Measurements from ENCODE around the gene KDM4B.

Gene KDM4B

DNA sequence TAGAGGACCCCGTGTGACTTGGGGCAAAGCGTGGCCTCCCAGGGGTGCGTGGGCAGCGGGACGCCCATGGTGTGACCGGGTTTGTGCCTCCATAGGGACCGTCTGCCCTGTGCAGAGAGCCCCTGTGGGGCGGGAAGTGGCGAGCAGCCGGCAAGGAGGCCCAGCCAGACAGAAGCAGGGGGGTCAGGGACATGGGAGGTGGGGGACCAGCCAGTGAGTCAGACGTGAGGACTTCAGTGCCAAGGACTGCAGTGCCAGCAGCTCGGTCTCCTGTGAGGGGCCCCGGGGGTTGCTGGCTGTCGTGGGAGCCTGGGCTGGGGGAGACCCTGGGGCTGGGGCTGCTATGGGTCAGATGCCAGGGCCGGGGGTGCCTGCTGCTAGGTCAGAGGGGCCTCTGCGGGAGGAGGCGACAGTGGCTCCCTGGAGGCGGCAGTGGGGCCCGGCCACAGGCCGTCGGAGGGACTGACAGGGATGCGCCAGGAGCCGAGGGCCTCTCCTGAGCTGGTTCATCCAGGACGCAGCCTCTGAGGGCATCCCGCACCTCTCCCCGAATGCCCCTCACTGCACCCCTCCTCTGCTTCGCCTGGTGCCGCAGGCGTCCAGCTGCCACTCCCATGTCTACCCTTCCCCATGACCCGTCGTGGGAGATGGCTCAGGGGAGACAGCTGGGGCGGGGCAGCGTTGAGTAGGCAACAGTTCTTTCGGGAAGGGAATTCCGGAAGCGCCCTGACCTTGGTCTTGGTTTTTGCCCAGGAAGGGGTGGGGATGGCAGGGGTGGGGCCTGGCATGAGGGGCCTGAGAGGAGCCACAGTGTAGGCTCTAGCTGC lies 80.0 kb downstream of the KDM4B start:
- DNase-seq (ENCODE audit: low read depth in 2 of 2, low spot score in 1 of 2), result no peak

DNA sequence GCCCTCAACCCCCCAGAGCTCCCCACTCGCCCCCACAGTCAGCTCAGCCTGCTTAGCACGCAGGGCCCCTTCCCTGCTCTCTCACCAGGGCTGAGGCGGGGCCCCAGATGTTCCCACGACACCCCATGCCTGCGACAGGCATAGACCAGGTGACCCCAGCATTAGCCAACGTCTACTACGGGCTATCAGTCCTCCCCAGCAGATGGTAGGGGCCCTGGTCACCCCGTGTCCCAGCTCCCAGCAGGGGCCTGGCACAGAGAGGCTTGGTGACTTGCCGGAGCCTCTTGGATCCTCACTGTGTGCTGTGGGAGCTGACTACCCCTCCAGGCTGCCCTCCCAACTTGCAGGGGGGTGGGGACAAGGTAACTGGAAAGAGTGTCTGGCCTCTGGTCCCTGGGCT lies 80.6 kb downstream of the KDM4B start:
- DNase-seq (ENCODE audit: low read depth in 2 of 2, low spot score in 1 of 2), result no peak

DNA sequence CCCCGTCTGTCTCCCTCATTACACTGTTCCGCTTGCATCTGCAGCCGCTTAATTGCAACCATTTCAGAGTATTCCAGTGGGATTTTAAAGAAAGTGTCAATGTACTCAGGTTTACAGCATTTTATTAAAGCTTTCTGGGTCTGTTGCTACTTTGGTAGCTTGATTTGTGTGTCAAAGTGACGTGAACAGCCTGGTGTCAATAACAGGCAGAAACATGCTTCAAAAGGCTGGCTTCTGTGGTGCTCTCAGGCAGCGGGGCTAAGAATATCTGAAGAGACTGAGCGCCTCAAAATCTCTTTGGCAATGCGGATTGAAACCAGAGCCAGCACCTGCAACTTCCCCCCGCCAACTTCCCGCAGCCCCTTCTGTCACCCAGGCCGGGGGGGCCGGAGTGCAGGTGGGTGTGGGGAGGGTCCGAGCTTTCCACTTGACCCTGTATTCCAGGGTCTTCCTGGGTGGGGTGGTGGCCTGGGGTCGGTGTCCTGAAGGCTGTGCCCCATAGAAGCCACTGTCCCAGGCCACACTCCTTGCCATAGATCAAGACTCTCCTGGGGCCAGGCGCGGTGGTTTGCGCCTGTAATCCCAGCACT lies 81.2 kb downstream of the KDM4B start:
- DNase-seq (ENCODE audit: low read depth in 2 of 2, low spot score in 1 of 2), result no peak

DNA sequence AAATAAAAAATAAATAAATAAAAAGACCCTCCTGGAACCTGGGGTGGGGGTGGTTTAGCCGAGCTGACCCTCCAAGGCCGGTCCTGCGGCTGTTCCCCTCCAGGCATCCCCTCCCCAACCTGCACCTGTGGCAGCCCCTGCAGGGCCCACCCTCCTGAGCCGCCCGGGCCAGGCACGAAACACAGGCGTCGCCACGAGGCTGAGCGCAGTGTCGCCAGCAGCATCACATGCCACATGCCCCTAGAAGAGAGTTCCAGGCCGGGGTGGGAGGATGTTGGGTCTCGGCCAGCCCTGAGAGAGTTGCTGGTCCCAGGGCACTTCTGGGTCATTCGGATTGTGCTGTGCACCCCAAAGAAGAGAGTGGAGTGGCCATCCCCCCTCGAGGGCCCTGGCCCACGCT lies 82.0 kb downstream of the KDM4B start:
- no peak for DNase-seq (ENCODE audit: low read depth in 2 of 2, low spot score in 1 of 2)

DNA sequence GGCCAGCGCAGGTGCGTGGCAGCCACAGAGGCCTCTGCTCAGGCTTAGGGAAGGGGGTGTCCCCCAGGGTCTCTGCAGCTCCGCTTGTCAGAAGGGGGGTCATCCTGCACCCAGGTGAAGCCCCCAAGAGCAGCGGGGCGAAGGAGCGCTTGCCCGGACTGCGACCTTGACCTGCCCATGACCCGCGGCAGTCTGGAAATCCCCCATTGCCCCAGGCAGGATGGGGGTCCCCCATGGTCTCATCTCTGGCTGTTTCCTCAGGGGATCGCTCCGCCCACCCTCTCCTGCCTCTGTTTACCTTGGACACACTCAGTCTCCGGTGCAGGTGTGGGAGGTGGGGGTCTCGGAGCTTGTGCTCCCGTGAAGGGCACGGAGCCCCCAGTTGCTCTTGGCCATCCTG lies 82.7 kb downstream of the KDM4B start:
- DNase-seq (ENCODE audit: low read depth in 2 of 2, low spot score in 1 of 2), result no peak

DNA sequence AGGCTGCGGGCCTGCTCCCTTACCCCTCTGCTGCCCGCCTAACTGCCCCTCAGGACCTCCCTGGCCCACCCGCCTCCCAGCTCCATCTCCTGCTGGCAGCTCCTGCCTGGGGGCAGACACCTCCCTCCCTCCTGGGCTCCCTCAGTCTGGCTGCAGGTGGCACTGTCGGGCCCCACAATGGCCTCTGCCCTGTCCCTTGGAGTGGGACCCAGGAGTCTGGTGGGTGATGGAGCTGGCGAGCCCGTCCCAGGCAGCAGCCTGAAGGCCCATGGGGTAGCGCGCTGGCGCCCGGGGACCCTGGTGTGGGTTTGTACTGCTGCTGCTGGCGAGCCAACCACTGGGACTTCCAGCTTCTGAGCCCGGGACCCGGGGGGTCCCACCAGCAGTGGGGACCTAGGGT lies 83.6 kb downstream of the KDM4B start:
- no peak for DNase-seq (ENCODE audit: low read depth in 2 of 2, low spot score in 1 of 2)

DNA sequence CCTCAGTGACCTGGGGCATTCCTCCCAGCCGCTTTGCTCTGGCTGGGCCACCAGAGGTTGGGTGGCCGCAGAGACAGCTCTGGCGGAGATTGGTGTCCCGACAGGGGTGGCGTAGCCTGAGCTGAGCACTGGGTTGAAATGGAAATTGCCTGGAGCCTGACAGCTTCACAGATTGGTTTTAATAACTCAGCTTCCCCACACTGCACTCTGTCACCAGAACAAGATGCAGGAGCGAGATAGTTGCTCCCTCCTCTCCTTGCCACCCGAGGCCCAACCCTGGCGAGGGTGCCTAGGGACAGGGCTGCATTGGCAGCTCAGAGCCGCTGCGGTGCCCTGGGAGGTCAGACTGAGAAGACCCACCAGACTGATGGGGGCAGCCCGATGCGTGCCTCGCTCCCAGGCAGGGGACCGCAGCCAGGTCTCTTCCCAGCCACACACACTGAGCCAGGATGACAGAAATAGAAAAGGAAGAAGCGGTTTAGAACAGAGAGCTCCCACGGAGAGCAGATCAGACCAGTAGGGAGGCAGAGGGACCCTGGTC lies 84.1 kb downstream of the KDM4B start:
- no peak for DNase-seq (ENCODE audit: low read depth in 2 of 2, low spot score in 1 of 2)

DNA sequence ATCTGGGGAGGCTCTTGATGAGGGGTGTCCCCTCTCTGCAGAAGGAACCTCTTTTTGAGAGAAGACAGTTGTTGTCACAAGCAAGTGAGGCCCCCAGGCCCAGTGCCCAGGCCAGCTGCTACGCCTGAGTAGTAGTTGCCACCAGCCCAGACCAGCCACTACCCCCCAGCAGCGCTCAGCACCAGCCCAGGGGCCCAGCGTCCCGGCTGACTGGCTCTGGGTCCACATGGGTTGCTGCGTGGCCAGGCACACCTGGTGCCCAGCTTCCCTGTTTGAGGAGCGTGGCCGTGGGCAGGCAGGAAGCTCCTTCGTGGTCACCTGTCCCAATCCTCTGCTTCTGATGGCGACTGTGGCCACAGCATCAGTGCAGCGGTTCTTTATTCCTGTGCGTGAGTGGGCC lies 84.7 kb downstream of the KDM4B start:
- no peak for DNase-seq (ENCODE audit: low read depth in 2 of 2, low spot score in 1 of 2)

DNA sequence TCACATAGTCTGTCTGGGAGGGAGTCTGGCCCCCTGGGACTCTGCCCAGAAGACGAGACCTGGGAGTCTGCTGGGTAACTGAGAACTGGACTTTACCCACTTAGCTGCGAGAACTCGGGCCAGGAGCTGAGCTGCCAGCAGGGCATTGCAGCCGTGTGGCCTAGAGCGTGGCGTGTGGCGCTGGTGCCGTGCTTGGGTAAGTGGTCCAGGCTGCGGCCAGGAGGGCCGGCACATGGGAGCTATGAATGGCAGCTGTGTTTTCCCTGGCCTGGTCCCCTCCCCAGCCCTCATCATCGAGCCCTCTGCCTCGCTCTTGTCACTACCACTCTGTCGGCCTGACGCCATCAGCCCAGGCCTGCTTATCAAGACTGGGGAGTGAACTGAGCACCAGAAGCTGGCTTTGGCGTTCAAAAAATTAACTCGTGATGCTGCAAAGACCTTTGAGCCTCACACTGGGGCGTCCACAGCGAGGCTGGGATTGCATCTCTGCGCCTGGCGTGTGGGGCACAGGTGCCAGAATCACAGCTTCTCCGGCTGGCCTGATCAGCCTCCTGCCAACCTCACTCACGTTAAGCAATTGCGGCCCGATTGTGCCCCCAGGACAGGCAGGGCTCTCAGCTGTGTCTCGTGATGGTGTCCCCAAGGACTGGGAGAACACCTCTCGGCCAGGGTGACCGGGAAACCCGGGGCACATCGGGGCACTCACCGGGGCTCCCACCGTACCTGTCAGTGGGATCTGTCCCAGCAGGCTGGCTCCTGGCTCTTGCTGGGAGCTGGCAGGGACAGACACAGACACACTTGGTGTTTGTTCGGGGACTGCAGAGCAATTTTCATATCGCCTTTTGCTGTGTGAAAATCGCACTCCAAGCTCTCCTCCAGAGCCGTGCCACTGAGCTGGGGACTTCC lies 85.9 kb downstream of the KDM4B start:
- DNase-seq (ENCODE audit: low read depth in 2 of 2, low spot score in 1 of 2), result no peak

DNA sequence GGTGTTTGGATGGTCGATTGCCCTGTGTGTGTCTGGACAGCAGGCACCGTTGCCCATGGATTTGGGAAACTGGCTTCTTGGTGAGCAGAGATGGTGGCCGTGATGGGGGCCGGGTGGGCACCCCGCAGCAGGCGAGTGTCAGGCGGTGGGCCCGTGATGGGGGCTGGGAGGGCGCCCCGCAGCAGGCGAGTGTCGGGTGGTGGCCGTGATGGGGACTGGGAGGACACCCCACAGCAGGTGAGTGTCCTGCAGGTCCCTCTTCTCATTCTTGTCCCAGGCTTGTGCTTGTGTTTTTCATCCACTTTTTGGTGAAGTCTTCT lies 86.5 kb downstream of the KDM4B start:
- no peak for DNase-seq (ENCODE audit: low read depth in 2 of 2, low spot score in 1 of 2)

DNA sequence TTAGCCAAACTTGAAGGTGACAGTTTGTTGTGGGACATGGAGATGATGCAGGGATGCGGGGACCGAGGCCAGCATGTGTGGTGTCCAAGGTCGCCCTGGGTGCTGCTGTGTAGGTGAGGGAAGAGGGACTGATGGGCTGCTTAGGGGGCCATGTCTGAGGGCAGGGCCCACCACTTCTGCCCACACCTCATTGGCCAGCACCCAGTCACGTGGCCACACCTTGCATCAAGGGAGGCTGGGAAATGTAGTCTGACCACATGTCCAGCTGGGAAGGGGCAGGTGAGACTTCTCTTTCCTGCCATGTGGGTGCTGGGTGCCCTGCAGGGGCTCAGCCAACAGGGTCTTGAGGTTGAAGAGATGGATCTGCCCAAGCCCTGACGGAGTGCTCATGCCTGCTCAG lies 88.9 kb downstream of the KDM4B start:
- no peak for DNase-seq (ENCODE audit: low read depth in 2 of 2, low spot score in 1 of 2)

DNA sequence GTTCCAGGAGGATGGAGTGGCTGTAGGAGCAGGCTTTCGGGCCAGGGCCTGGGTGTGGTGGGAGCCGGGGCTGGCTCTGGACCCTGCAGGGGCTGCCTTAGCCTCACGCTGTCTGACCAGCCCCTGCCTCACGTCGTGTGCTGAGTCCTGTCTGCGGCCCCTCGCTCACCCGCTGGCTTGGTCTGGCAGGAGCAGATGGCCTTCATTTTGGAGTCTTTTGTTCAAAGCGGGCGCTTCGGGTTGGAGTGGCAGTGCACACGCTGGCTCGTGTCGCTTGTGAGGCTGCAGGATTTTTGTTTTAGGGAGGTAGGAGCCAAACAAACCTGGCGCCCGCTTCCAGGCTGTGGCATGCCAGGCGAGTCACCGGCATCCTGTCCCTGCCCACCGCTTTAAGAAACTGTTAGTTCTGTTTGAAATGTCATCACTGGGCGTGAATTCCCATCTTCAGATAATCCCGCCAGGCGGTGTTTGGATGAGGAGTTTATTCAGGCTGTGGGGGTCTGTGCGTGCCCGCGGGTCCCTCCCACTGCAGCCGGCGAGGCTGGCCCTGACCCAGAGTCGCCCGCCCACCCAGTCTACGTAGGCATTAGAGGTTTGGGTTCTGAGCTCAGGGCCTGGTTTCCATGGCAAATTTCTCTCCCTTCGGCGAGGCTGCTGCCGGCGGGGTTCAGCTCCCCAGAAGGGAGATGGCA lies 89.8 kb downstream of the KDM4B start:
- DNase-seq (ENCODE audit: low read depth in 2 of 2, low spot score in 1 of 2), result no peak

DNA sequence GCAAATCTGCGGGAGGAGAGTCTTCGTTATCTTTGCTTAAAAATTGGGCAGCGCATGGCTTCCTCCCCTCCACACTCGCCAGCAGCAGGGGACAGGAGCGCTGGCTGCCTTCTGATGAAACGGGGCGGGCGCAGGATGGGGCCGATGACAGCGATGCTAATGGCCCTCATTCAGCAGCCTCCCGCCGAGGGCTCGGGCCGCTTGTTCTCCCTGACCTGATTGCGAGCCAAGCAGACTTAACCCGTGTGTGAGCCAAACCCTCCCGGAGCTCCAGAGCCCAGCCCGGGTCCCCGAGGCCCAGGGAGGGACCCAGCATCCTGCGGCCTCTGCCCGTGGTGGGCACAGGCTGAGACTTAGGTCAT lies 90.3 kb downstream of the KDM4B start:
- no peak for DNase-seq (ENCODE audit: low read depth in 2 of 2, low spot score in 1 of 2)

DNA sequence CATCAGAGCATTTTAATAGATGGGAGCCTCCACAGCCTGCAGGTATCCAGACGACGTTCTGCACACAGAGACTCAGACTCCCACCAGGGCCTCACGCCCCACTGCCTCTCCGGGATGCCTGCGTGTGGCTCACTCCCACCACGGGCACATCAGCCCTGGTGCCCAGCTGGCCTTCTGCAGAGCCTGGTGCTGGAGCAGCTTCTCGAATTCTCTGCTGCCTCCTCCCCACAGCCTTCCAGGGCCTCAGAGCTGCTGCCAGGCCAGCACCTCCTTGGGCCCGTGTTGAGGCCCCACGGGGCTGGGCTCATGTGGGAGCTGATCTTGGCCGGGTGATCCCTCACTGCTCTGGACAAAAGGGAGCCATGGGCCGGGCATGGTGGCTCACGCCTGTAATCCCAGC lies 90.9 kb downstream of the KDM4B start:
- no peak for DNase-seq (ENCODE audit: low read depth in 2 of 2, low spot score in 1 of 2)

DNA sequence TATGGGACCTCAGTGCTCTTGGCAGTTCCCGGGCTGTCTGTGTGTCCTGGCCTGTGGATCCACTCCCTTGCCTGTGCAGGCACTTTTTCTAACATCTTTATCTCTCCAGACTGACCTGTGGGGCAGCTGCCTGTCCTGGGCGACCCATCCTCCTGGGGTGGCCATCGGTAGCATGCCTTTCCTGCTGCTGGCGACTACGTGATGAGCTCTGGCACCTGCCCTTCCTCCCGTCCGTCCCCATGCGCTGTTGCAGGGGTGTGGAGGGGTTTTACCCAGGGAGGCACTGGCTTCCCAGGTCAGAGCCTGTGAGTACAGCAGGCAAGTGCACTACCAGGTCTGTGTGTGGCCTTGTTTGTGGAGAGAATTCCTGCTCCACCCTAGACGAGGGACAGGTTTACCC lies 93.3 kb downstream of the KDM4B start:
- no peak for DNase-seq (ENCODE audit: low read depth in 2 of 2, low spot score in 1 of 2)

DNA sequence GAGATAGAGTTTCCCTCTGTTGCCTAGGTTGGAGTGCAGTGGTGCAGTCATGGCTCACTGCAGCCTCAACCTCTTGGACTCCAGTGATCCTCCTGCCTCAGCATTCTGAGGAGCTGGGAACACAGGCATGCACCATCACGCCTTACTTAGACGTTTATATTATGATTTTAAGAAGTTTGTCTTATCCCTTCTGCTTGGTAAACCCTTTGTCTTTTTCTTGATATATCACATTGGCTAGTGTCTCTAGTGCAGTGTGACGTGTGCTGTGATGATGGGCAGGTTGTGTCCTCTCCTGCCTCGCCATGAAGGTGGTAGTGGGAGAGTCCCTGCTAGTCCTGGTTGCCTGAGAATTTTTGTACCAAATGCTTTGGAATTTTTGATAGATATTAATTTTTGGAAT lies 93.9 kb downstream of the KDM4B start:
- DNase-seq (ENCODE audit: low read depth in 2 of 2, low spot score in 1 of 2), result no peak

DNA sequence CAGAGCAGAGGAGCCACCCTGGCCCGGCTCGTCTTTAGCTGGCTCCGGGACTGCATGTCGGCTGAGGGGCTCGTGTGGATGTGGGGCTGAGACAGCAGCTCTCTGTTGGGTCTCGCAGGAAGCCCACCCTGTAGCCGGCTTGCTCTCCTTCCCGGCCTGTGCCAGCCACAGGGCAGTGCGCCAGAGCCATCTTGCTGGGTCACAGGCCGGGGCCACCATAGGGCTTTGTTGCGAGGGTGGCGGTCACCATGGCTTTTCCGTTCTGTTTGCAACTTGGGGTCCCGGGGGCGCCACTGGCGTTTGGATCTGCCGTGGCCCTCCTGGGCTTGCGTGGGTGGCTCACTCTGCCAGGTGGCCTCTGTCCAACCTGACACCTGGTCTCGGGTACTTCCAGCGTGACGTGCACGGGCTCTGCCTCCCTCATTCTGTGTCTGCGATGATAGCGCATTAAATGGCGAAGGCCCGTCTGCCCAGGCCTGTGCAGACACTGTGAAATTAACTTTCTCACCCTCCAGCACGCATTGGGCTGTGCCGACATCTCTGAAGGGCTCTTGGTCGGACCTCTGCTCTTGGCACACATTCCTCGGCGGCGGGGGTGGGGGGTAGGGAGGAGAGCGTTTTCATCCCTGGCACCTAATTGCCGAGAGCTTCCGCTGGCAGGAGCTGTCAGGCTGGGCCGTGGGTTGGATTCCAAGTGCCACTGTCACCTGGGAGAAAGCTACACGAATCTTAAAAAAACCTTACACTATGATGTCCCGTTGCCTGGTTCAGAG lies 95.1 kb downstream of the KDM4B start:
- no peak for DNase-seq (ENCODE audit: low read depth in 2 of 2, low spot score in 1 of 2)

DNA sequence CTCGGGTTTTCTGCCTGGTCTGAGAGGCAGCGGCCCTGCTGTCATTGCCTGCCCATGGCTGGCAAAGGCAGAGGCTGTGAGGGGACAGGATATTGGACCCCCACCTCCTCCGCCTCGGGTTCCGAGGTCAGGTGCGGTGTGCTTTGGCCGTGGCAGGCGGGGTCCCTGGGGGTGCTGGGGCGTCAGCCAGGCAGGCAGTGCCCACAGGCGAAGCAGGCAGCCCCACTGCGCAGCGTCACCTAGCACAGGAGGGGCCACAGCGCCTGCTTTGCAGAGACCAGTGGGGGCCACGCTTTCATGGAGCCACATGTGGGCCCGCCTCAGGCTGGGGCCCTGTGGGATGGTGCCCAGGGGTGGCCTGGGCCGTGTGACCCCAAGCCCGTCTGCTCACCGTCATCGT lies 96.0 kb downstream of the KDM4B start:
- DNase-seq (ENCODE audit: low read depth in 2 of 2, low spot score in 1 of 2), result no peak

DNA sequence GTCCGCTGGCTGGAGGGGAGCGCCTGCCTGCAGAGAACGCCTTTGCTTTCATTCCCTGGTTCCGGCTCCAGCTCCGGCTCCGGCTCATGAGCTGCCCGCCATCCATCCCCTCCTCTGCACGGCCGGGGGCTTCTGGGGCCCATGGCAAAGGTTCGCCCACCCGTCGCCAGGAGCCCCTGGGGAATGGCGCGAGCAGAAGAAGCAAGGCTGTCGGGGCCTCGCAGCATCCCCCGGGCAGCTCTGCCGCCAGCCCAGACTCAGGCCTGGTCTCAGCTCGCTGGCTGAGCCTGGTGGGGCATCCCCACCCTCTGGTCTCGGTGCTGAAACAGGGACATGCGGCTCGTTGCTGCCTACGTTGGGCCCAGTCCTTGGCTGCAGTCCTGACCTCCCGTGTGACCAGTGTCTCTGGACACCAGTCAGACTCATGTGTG lies 96.8 kb downstream of the KDM4B start:
- DNase-seq (ENCODE audit: low read depth in 2 of 2, low spot score in 1 of 2), result no peak

DNA sequence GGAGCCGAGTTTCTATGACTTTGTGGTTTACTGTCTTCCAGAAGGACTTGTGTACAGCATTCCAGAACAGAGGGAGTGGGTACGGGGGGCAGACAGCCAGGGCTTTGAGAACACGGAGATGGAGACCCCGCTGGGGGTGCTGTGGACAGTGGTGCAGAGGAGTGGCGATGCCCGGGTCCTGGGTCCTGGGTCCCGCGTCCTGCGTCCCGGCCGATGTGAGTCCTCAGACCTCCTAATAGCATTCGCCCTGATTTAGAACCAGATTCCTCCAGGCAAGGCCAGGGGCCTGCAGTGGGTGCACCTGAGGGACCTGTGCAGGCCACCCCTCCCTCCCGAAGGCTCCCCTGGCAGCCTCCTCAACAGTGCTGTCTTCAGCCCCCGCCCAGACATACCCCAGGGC lies 97.9 kb downstream of the KDM4B start:
- DNase-seq (ENCODE audit: low read depth in 2 of 2, low spot score in 1 of 2), result no peak

DNA sequence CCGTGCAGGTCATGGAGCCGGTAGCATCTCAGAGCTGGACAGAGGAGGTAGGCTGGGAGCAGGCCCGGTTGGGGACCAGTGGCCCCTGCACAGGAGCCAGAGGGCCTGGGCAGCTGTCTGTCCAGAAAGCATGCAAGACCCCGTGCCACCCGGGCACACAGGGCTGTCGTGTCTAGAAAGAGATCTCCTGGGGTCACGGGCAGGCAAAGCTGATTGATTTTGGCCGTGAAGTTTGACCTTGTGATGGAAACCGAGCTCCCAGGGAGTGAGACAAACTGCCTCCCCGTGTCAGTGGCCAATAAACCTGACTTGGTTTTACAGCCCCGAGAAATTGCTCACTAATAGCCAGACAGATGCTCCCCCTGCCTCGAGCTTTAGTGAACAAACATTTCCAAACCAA lies 98.8 kb downstream of the KDM4B start:
- DNase-seq (ENCODE audit: low read depth in 2 of 2, low spot score in 1 of 2), result no peak

Measured in stimulated activated CD8-positive, alpha-beta memory T cell treated with anti-CD3 and anti-CD28 coated beads, Interleukin-4, amount 100 ng/mL, for 4 hours (primary cell).